Activated naive CD8-positive, alpha-beta T cell treated with anti-CD3 and anti-CD28 coated beads, Interleukin-2, amount 50 U/mL, for 24 hours (primary cell): ENCODE results near the gene COBLL1.
"Not testable (repeated sequence)": the region's sequence is repeated elsewhere in the genome, so short reads cannot be mapped to it uniquely, and the experiment has no call there.

Experiments
- ATAC-seq: fragments of 150-1000 bp; cut with Tn5 transposase; one replicate; pipeline ENCODE4 v1.10.0; 2021
- DNase-seq: peaks from one replicate; pipeline ENCODE4 v3.0.0; 2021
- H3K27ac Mint-ChIP-seq: one replicate; pipeline ENCODE4 v1.8.0; 2021; ENCODE audit warnings: mild to moderate bottlenecking, mixed read lengths
- H3K27me3 Mint-ChIP-seq: one replicate; pipeline ENCODE4 v1.8.0; 2021; ENCODE audit warnings: mixed read lengths
- H3K36me3 Mint-ChIP-seq: one replicate; pipeline ENCODE4 v1.8.0; 2021; ENCODE audit warnings: low read depth, mixed read lengths
- H3K4me1 Mint-ChIP-seq: one replicate; pipeline ENCODE4 v1.8.0; 2021; ENCODE audit warnings: mixed read lengths
- H3K4me3 Mint-ChIP-seq: one replicate; pipeline ENCODE4 v1.8.0; 2021; ENCODE audit warnings: mild to moderate bottlenecking, moderate library complexity, mixed read lengths
- H3K9me3 Mint-ChIP-seq: one replicate; pipeline ENCODE4 v1.8.0; 2021; ENCODE audit warnings: mixed read lengths

The COBLL1 gene

GRCh38 chr2:164868563-164869419 is 27.2 kb upstream of the COBLL1 start:
- DNase-seq (no peak), ATAC-seq (no peak)
- no peaks in the 10 kb centered on the region for H3K27me3 Mint-ChIP-seq
- H3K4me1 Mint-ChIP-seq = peaks cover 8% of the 10 kb centered on the region
- no peak overlapping the region for H3K4me3 Mint-ChIP-seq
- peaks cover 3% of the 10 kb centered on the region for H3K9me3 Mint-ChIP-seq
- H3K36me3 Mint-ChIP-seq = no peaks in the 10 kb centered on the region
- no peak overlapping the region for H3K27ac Mint-ChIP-seq

- ATAC-seq (no peak), DNase-seq (no peak)
- no peaks in the 10 kb centered on the region for H3K9me3 Mint-ChIP-seq
- H3K27ac Mint-ChIP-seq = no peak overlapping the region
- H3K4me3 Mint-ChIP-seq = no peak overlapping the region
- H3K36me3 Mint-ChIP-seq = no peaks in the 10 kb centered on the region
- H3K4me1 Mint-ChIP-seq = peaks cover 8% of the 10 kb centered on the region
- H3K27me3 Mint-ChIP-seq = no peaks in the 10 kb centered on the region
Measured at GRCh38 chr2:164867779-164868397, 26.3 kb upstream of the COBLL1 start.

- not testable (repeated sequence) for DNase-seq, H3K4me1 Mint-ChIP-seq, H3K27me3 Mint-ChIP-seq, H3K9me3 Mint-ChIP-seq, ATAC-seq, H3K27ac Mint-ChIP-seq, H3K36me3 Mint-ChIP-seq, H3K4me3 Mint-ChIP-seq
Measured at GRCh38 chr2:164866381-164866780, 24.8 kb upstream of the COBLL1 start.

GRCh38 chr2:164860694-164861042 is 19.0 kb upstream of the COBLL1 start:
- DNase-seq (no peak), ATAC-seq (no peak)
- Mint-ChIP-seq H3K4me3 (no peak overlapping the region), H3K27me3 (no peaks in the 10 kb centered on the region), H3K36me3 (no peaks in the 10 kb centered on the region), H3K9me3 (no peaks in the 10 kb centered on the region), H3K4me1 (no peaks in the 10 kb centered on the region), H3K27ac (no peak overlapping the region)

GRCh38 chr2:164859906-164860693 is 18.5 kb upstream of the COBLL1 start:
- not testable (repeated sequence) for H3K4me1 Mint-ChIP-seq, DNase-seq, H3K27ac Mint-ChIP-seq, H3K9me3 Mint-ChIP-seq, H3K4me3 Mint-ChIP-seq, H3K36me3 Mint-ChIP-seq, ATAC-seq, H3K27me3 Mint-ChIP-seq

GRCh38 chr2:164859251-164859818 is 17.7 kb upstream of the COBLL1 start:
- Mint-ChIP-seq H3K9me3 (no peaks in the 10 kb centered on the region), H3K36me3 (no peaks in the 10 kb centered on the region), H3K4me1 (no peaks in the 10 kb centered on the region), H3K27me3 (no peaks in the 10 kb centered on the region), H3K27ac (no peak overlapping the region), H3K4me3 (no peak overlapping the region)
- no peak for ATAC-seq
- DNase-seq = no peak

- Mint-ChIP-seq H3K4me3 (no peak overlapping the region), H3K27me3 (peaks cover 3% of the 10 kb centered on the region), H3K36me3 (no peaks in the 10 kb centered on the region), H3K27ac (no peak overlapping the region), H3K9me3 (no peaks in the 10 kb centered on the region), H3K4me1 (peaks cover 2% of the 10 kb centered on the region)
- no peak for DNase-seq
- no peak for ATAC-seq
Measured at GRCh38 chr2:164852086-164852485, 10.5 kb upstream of the COBLL1 start.

GRCh38 chr2:164850235-164850634 is 8.6 kb upstream of the COBLL1 start:
- Mint-ChIP-seq H3K4me3 (no peak overlapping the region), H3K4me1 (peaks cover 2% of the 10 kb centered on the region), H3K36me3 (no peaks in the 10 kb centered on the region), H3K9me3 (no peaks in the 10 kb centered on the region), H3K27me3 (peaks cover 3% of the 10 kb centered on the region), H3K27ac (no peak overlapping the region)
- DNase-seq = no peak
- ATAC-seq = no peak

GRCh38 chr2:164849506-164849905 is 7.9 kb upstream of the COBLL1 start:
- DNase-seq (no peak), ATAC-seq (no peak)
- Mint-ChIP-seq H3K9me3 (no peaks in the 10 kb centered on the region), H3K4me3 (no peak overlapping the region), H3K36me3 (no peaks in the 10 kb centered on the region), H3K4me1 (peaks cover 2% of the 10 kb centered on the region), H3K27ac (no peak overlapping the region), H3K27me3 (peaks cover 3% of the 10 kb centered on the region)

GRCh38 chr2:164847981-164848741 is 6.5 kb upstream of the COBLL1 start:
- DNase-seq = no peak
- H3K9me3 Mint-ChIP-seq = no peaks in the 10 kb centered on the region
- H3K27me3 Mint-ChIP-seq = peaks cover 3% of the 10 kb centered on the region
- H3K36me3 Mint-ChIP-seq = no peaks in the 10 kb centered on the region
- H3K4me3 Mint-ChIP-seq = no peak overlapping the region
- no peak for ATAC-seq
- no peak overlapping the region for H3K27ac Mint-ChIP-seq
- H3K4me1 Mint-ChIP-seq = peaks cover 2% of the 10 kb centered on the region

- peaks cover 3% of the 10 kb centered on the region for H3K4me1 Mint-ChIP-seq
- no peaks in the 10 kb centered on the region for H3K36me3 Mint-ChIP-seq
- peaks cover 3% of the 10 kb centered on the region for H3K27me3 Mint-ChIP-seq
- H3K4me3 Mint-ChIP-seq = no peak overlapping the region
- DNase-seq (no peak), ATAC-seq (no peak)
- H3K27ac Mint-ChIP-seq = no peak overlapping the region
- no peaks in the 10 kb centered on the region for H3K9me3 Mint-ChIP-seq
Measured at GRCh38 chr2:164847291-164847690, 5.7 kb upstream of the COBLL1 start.

GRCh38 chr2:164846276-164846675 is 4.7 kb upstream of the COBLL1 start:
- H3K36me3 Mint-ChIP-seq = no peaks in the 10 kb centered on the region
- H3K27ac Mint-ChIP-seq = no peak overlapping the region
- no peak overlapping the region for H3K4me3 Mint-ChIP-seq
- DNase-seq (no peak), ATAC-seq (no peak)
- H3K9me3 Mint-ChIP-seq = no peaks in the 10 kb centered on the region
- H3K4me1 Mint-ChIP-seq = peaks cover 5% of the 10 kb centered on the region
- peaks cover 5% of the 10 kb centered on the region for H3K27me3 Mint-ChIP-seq

- Mint-ChIP-seq H3K27me3 (peaks cover 20% of the 10 kb centered on the region), H3K36me3 (no peaks in the 10 kb centered on the region), H3K9me3 (no peaks in the 10 kb centered on the region), H3K4me1 (peaks cover 12% of the 10 kb centered on the region), H3K27ac (no peak overlapping the region), H3K4me3 (no peak overlapping the region)
- ATAC-seq (no peak), DNase-seq (no peak)
Measured at GRCh38 chr2:164843346-164843911, 1.8 kb upstream of the COBLL1 start.

GRCh38 chr2:164842624-164842966 is 972 bp upstream of the COBLL1 start:
- peaks cover 27% of the 10 kb centered on the region for H3K27me3 Mint-ChIP-seq
- no peak for ATAC-seq

More at GRCh38 chr2:164842624-164842966, 972 bp upstream of the COBLL1 start:
- no peaks in the 10 kb centered on the region for H3K9me3 Mint-ChIP-seq
- no peaks in the 10 kb centered on the region for H3K36me3 Mint-ChIP-seq
- H3K4me1 Mint-ChIP-seq = peaks cover 12% of the 10 kb centered on the region
- DNase-seq = no peak
- no peak overlapping the region for H3K4me3 Mint-ChIP-seq
- H3K27ac Mint-ChIP-seq = no peak overlapping the region
